HG03097 (cell line): Measurements from ENCODE around the gene DEPP1.
"Not testable (repeated sequence)": the region's sequence is repeated elsewhere in the genome, so short reads cannot be mapped to it uniquely, and the experiment has no call there.

Experiments
- ATAC-seq: cut with Tn5 transposase; IDR thresholded peaks from one replicate; pipeline ENCODE4 v1.9.1; 2021; ENCODE audit not compliant: unreplicated experiment, low FRiP score

DEPP1 gene

GRCh38 chr10:44978570-44979280 lies at the start of gene DEPP1:
Gene DEPP1, minus strand, starts transcription at chr10:44978809. Its CDS starts 779 bp downstream, at chr10:44978030.
- peak; percentile 35 for ATAC-seq

GRCh38 chr10:45023426-45023825 lies 44.8 kb upstream of the DEPP1 start:
- no peak for ATAC-seq

- no peak for ATAC-seq
These were observed 37.0 kb upstream of the DEPP1 start for GRCh38 chr10:45015590-45015989.

GRCh38 chr10:45014557-45014956 lies 35.9 kb upstream of the DEPP1 start:
- not testable (repeated sequence) for ATAC-seq

- peak; percentile 79 for ATAC-seq
These were observed 30.0 kb upstream of the DEPP1 start for GRCh38 chr10:45008524-45009161.

GRCh38 chr10:45006276-45007030 lies 27.8 kb upstream of the DEPP1 start:
- no peak for ATAC-seq

- no peak for ATAC-seq
These were observed 26.7 kb upstream of the DEPP1 start for GRCh38 chr10:45005284-45005683.

GRCh38 chr10:45004661-45005060 lies 26.1 kb upstream of the DEPP1 start:
- no peak for ATAC-seq

GRCh38 chr10:45003432-45004000 lies 24.9 kb upstream of the DEPP1 start:
- ATAC-seq, result no peak

- ATAC-seq, result peak; percentile 62
These were observed 23.0 kb upstream of the DEPP1 start for GRCh38 chr10:45001381-45002148.

- peak; percentile 71 for ATAC-seq
These were observed 22.3 kb upstream of the DEPP1 start, which contains the start of gene ZNF22 for GRCh38 chr10:45000752-45001380. Gene ZNF22, plus strand, starts transcription at chr10:45000923. Its CDS starts 2,446 bp downstream, at chr10:45003369.

- ATAC-seq, result no peak
These were observed 21.6 kb upstream of the DEPP1 start for GRCh38 chr10:45000138-45000751.

- no peak for ATAC-seq
These were observed 19.6 kb upstream of the DEPP1 start for GRCh38 chr10:44998146-44998631.

- no peak for ATAC-seq
These were observed 18.6 kb upstream of the DEPP1 start for GRCh38 chr10:44997105-44997748.

GRCh38 chr10:44995914-44996669 lies 17.5 kb upstream of the DEPP1 start:
- no peak for ATAC-seq

GRCh38 chr10:44995581-44995913 lies 16.9 kb upstream of the DEPP1 start:
- ATAC-seq, result no peak

- ATAC-seq, result no peak
These were observed 16.3 kb upstream of the DEPP1 start for GRCh38 chr10:44994752-44995530.
